OCI-LY1 (cell line): ENCODE data around the gene NDUFV1.

Experiments
- H2AFZ ChIP-seq: fragments of 200-600 bp; sonication (generic), shearing (Covaris generic); 2 replicates; pipeline ENCODE4 v1.6.0; 2014; ENCODE audit warnings: antibody characterized with exemption, mild to moderate bottlenecking, low read length
- H3F3A ChIP-seq: fragments of 200-600 bp; sonication (generic), shearing (Covaris generic); 2 replicates; pipeline ENCODE4 v1.6.0; 2014; ENCODE audit warnings: mild to moderate bottlenecking, antibody characterized with exemption, low read length, moderate library complexity; ENCODE audit not compliant: insufficient read depth
- H3K27ac ChIP-seq: fragments of 200-600 bp; sonication (generic); 2 replicates; pipeline ENCODE4 v1.5.1; 2014; ENCODE audit warnings: low read length, mixed run types, mild to moderate bottlenecking, low read depth; ENCODE audit not compliant: poor library complexity, severe bottlenecking
- H3K27me3 ChIP-seq: fragments of 200-600 bp; sonication (generic); 2 replicates; pipeline ENCODE4 v1.6.0; 2014; ENCODE audit warnings: antibody characterized with exemption, mild to moderate bottlenecking, low read length, moderate library complexity; ENCODE audit not compliant: insufficient read depth
- H3K36me3 ChIP-seq: fragments of 200-600 bp; sonication (generic); 2 replicates; pipeline ENCODE4 v1.6.1; 2014; ENCODE audit warnings: mild to moderate bottlenecking, antibody characterized with exemption, low read length, moderate library complexity, mixed read lengths; ENCODE audit not compliant: insufficient read depth
- H3K4me1 ChIP-seq: fragments of 200-600 bp; sonication (generic); 2 replicates; pipeline ENCODE4 v1.5.1; 2014; ENCODE audit warnings: mild to moderate bottlenecking, low read length, moderate library complexity; ENCODE audit not compliant: insufficient read depth, severe bottlenecking
- H3K4me2 ChIP-seq: fragments of 200-600 bp; sonication (generic), shearing (Covaris generic); 2 replicates; pipeline ENCODE4 v1.6.1; 2014; ENCODE audit warnings: low read length
- H3K4me3 ChIP-seq: fragments of 200-600 bp; sonication (generic); 2 replicates; pipeline ENCODE4 v1.5.1; 2014; ENCODE audit warnings: low read length, low read depth, mild to moderate bottlenecking, mixed read lengths; ENCODE audit not compliant: poor library complexity, severe bottlenecking
- H3K79me2 ChIP-seq: fragments of 200-600 bp; shearing (Covaris generic); 2 replicates; pipeline ENCODE4 v1.6.1; 2016; ENCODE audit warnings: mixed run types, low read length, mixed read lengths; ENCODE audit not compliant: insufficient read depth
- H3K9ac ChIP-seq: fragments of 200-600 bp; sonication (generic), shearing (Covaris generic); 2 replicates; pipeline ENCODE4 v1.6.1; 2014; ENCODE audit warnings: mild to moderate bottlenecking, low read length, mixed read lengths
- H3K9me2 ChIP-seq: fragments of 200-600 bp; sonication (generic), shearing (Covaris generic); 2 replicates; pipeline ENCODE4 v1.6.1; 2014; ENCODE audit warnings: low read depth, mild to moderate bottlenecking, low read length, mixed read lengths
- H3K9me3 ChIP-seq: fragments of 200-600 bp; shearing (Covaris generic); 2 replicates; pipeline ENCODE4 v1.6.1; 2014; ENCODE audit warnings: low read length, mixed read lengths
- H4K20me1 ChIP-seq: fragments of 200-600 bp; sonication (generic), shearing (Covaris generic); 2 replicates; pipeline ENCODE4 v1.6.0; 2016; ENCODE audit warnings: mild to moderate bottlenecking, low read length; ENCODE audit not compliant: insufficient read depth
- CTCF ChIP-seq: fragments of 200-600 bp; sonication (generic), shearing (Covaris generic); IDR thresholded peaks from 2 replicates; pipeline ENCODE4 v1.5.1; 2017; ENCODE audit warnings: mild to moderate bottlenecking, antibody characterized with exemption, low read length, moderate library complexity, mixed read lengths
- EZH2 ChIP-seq: fragments of 200-600 bp; sonication (generic), shearing (Covaris generic); IDR thresholded peaks from 2 replicates; pipeline ENCODE4 v1.8.0; 2017; ENCODE audit warnings: borderline replicate concordance, mixed run types, mild to moderate bottlenecking, antibody characterized with exemption, low read length, moderate library complexity, mixed read lengths

The NDUFV1 gene

GRCh38 chr11:67627812-67628624 lies 21.3 kb downstream of the NDUFV1 start:
- Histone ChIP-seq H2AFZ (no peak overlapping the region), H3K79me2 (no peaks in the 10 kb centered on the region), H3K27me3 (no peaks in the 10 kb centered on the region), H3K27ac (no peak overlapping the region), H3K9ac (no peak overlapping the region; the same call in 1 of the 2 replicates), H3F3A (no peaks in the 10 kb centered on the region), H3K9me2 (no peaks in the 10 kb centered on the region), H3K9me3 (no peaks in the 10 kb centered on the region), H4K20me1 (no peaks in the 10 kb centered on the region), H3K4me3 (no peak overlapping the region), H3K4me2 (no peak overlapping the region), H3K4me1 (peaks cover 18% of the 10 kb centered on the region), H3K36me3 (no peaks in the 10 kb centered on the region)
- TF ChIP-seq EZH2 = no peak
- no peak for TF ChIP-seq CTCF

- Histone ChIP-seq H3K9ac (peak overlapping the region; percentile 52; the same call in 1 of the 2 replicates), H3F3A (no peaks in the 10 kb centered on the region), H3K4me1 (peaks cover 18% of the 10 kb centered on the region), H3K4me3 (peak overlapping the region; percentile 59), H3K36me3 (no peaks in the 10 kb centered on the region), H2AFZ (no peak overlapping the region), H3K9me2 (no peaks in the 10 kb centered on the region), H3K27me3 (no peaks in the 10 kb centered on the region), H3K27ac (no peak overlapping the region), H3K79me2 (no peaks in the 10 kb centered on the region), H3K4me2 (peak overlapping the region; percentile 63), H3K9me3 (no peaks in the 10 kb centered on the region), H4K20me1 (no peaks in the 10 kb centered on the region)
- no peak for TF ChIP-seq EZH2
- peak; percentile 92; the same call in 1 of the 2 replicates for TF ChIP-seq CTCF
Observed at GRCh38 chr11:67628710-67629385, 22.1 kb downstream of the NDUFV1 start.

GRCh38 chr11:67629386-67630227 lies 22.9 kb downstream of the NDUFV1 start, which contains the start of gene NUDT8:
NUDT8 (minus strand) TSS chr11:67629937; CDS start chr11:67629911, 26 bp downstream.
- H3K4me3 ChIP-seq = peak within 1 kb of the TSS; percentile 71
- no peaks in the 10 kb centered on the region for H3F3A ChIP-seq
- H3K79me2 ChIP-seq = no peaks in the 10 kb centered on the region
- H3K27ac ChIP-seq = peak within 1 kb of the TSS; percentile 8
- 0 out of 2 replicates have a peak, but pooled peaks cover 4% of the 10 kb centered on the region for H3K27me3 ChIP-seq
- no peaks in the 10 kb centered on the region for H3K9me3 ChIP-seq
- H3K4me1 ChIP-seq = peaks cover 18% of the 10 kb centered on the region
- TF ChIP-seq CTCF (no peak; the same call in 1 of the 2 replicates), EZH2 (no peak)
- no peaks in the 10 kb centered on the region for H3K36me3 ChIP-seq
- no peak within 1 kb of the TSS for H2AFZ ChIP-seq
- H3K9me2 ChIP-seq = no peaks in the 10 kb centered on the region
- peak within 1 kb of the TSS; percentile 94 for H3K4me2 ChIP-seq
- H3K9ac ChIP-seq = peak within 1 kb of the TSS; percentile 68
- no peaks in the 10 kb centered on the region for H4K20me1 ChIP-seq
